Endothelial cell (in vitro differentiated cells): Measurements from ENCODE around the gene GFI1. TPM values are rescaled to one million over a fixed set of nuclear protein-coding genes. Genes with fewer than 3 reads are reported as not detected.

Source experiments
- DNase-seq: peaks from one replicate; pipeline ENCODE4 v3.0.0; 2021; ENCODE audit warnings: low spot score
- H3K27ac Mint-ChIP-seq: one replicate; pipeline ENCODE4 v1.8.0; 2021; ENCODE audit warnings: mixed read lengths, inconsistent platforms; ENCODE audit not compliant: unreplicated experiment
- H3K27me3 Mint-ChIP-seq: one replicate; pipeline ENCODE4 v1.8.0; 2021; ENCODE audit warnings: mild to moderate bottlenecking, moderate library complexity, mixed read lengths, inconsistent platforms; ENCODE audit not compliant: unreplicated experiment
- H3K36me3 Mint-ChIP-seq: one replicate; pipeline ENCODE4 v1.8.0; 2021; ENCODE audit warnings: mild to moderate bottlenecking, low read depth, mixed read lengths, inconsistent platforms; ENCODE audit not compliant: unreplicated experiment
- H3K4me1 Mint-ChIP-seq: one replicate; pipeline ENCODE4 v1.8.0; 2021; ENCODE audit warnings: mild to moderate bottlenecking, mixed read lengths, inconsistent platforms; ENCODE audit not compliant: unreplicated experiment
- H3K4me3 Mint-ChIP-seq: one replicate; pipeline ENCODE4 v1.8.0; 2021; ENCODE audit warnings: mild to moderate bottlenecking, mixed read lengths, inconsistent platforms; ENCODE audit not compliant: unreplicated experiment
- H3K9me3 Mint-ChIP-seq: one replicate; pipeline ENCODE4 v1.8.0; 2021; ENCODE audit warnings: mixed read lengths, inconsistent platforms; ENCODE audit not compliant: unreplicated experiment
- CTCF ChIP-seq: fragments of 200-600 bp; sonication (generic); IDR thresholded peaks from one replicate; pipeline ENCODE4 v1.5.0; 2021; ENCODE audit warnings: antibody characterized with exemption; ENCODE audit not compliant: unreplicated experiment
- total RNA-seq: library from RNA; stranded (reverse); fragmentation: NEBNext Ultra II Directional; extraction: Animal tissue kit (Norgen Biotek cat#: 25700); gene quantifications from one replicate; pipeline ENCODE4 v1.2.1, GENCODE V29; 2021; ENCODE audit not compliant: unreplicated experiment

Gene GFI1
- total RNA-seq, 1 donor from 2014 or later: 0.26 TPM

- no peaks in the 10 kb centered on the region for H3K9me3 Mint-ChIP-seq
Measured at GRCh38 chr1:92500552-92500951, 13.8 kb upstream of the GFI1 start.

GRCh38 chr1:92495392-92496063 is 8.8 kb upstream of the GFI1 start:
- TF ChIP-seq CTCF: no peak
- H3K27ac Mint-ChIP-seq: no peak overlapping the region
- no peak for DNase-seq
- H3K4me1 Mint-ChIP-seq: peaks cover 8% of the 10 kb centered on the region
- H3K27me3 Mint-ChIP-seq: peaks cover 2% of the 10 kb centered on the region
- H3K36me3 Mint-ChIP-seq: no peaks in the 10 kb centered on the region
- no peaks in the 10 kb centered on the region for H3K9me3 Mint-ChIP-seq
- H3K4me3 Mint-ChIP-seq: no peak overlapping the region

More at GRCh38 chr1:92500552-92500951, 13.8 kb upstream of the GFI1 start:
- Mint-ChIP-seq H3K36me3 (no peaks in the 10 kb centered on the region), H3K27ac (no peak overlapping the region), H3K4me3 (no peak overlapping the region), H3K27me3 (no peaks in the 10 kb centered on the region), H3K4me1 (no peaks in the 10 kb centered on the region)
- TF ChIP-seq CTCF: no peak
- DNase-seq: no peak

GRCh38 chr1:92494485-92495141 is 7.9 kb upstream of the GFI1 start:
- H3K27ac Mint-ChIP-seq: no peak overlapping the region
- no peaks in the 10 kb centered on the region for H3K9me3 Mint-ChIP-seq
- no peaks in the 10 kb centered on the region for H3K36me3 Mint-ChIP-seq
- peaks cover 8% of the 10 kb centered on the region for H3K4me1 Mint-ChIP-seq
- H3K27me3 Mint-ChIP-seq: peaks cover 2% of the 10 kb centered on the region
- H3K4me3 Mint-ChIP-seq: no peak overlapping the region
- no peak for TF ChIP-seq CTCF
- DNase-seq: no peak

GRCh38 chr1:92493139-92493538 is 6.4 kb upstream of the GFI1 start:
- H3K27ac Mint-ChIP-seq: no peak overlapping the region
- peaks cover 2% of the 10 kb centered on the region for H3K27me3 Mint-ChIP-seq
- no peak for DNase-seq
- H3K4me3 Mint-ChIP-seq: no peak overlapping the region
- no peaks in the 10 kb centered on the region for H3K9me3 Mint-ChIP-seq
- H3K4me1 Mint-ChIP-seq: peaks cover 8% of the 10 kb centered on the region
- no peak for TF ChIP-seq CTCF
- no peaks in the 10 kb centered on the region for H3K36me3 Mint-ChIP-seq

GRCh38 chr1:92488832-92489231 is 2.1 kb upstream of the GFI1 start:
- Mint-ChIP-seq H3K27ac (no peak overlapping the region), H3K36me3 (peaks cover 4% of the 10 kb centered on the region), H3K9me3 (no peaks in the 10 kb centered on the region), H3K27me3 (peaks cover 14% of the 10 kb centered on the region), H3K4me1 (peaks cover 8% of the 10 kb centered on the region), H3K4me3 (no peak overlapping the region)
- no peak for TF ChIP-seq CTCF
- no peak for DNase-seq
